HG02642 (cell line): Measurements from ENCODE around the gene KAT6B.

Experiments
- ATAC-seq: cut with Tn5 transposase; IDR thresholded peaks from one replicate; pipeline ENCODE4 v1.9.1; 2021; ENCODE audit warnings: mild to moderate bottlenecking; ENCODE audit not compliant: unreplicated experiment, poor library complexity

The KAT6B gene

DNA sequence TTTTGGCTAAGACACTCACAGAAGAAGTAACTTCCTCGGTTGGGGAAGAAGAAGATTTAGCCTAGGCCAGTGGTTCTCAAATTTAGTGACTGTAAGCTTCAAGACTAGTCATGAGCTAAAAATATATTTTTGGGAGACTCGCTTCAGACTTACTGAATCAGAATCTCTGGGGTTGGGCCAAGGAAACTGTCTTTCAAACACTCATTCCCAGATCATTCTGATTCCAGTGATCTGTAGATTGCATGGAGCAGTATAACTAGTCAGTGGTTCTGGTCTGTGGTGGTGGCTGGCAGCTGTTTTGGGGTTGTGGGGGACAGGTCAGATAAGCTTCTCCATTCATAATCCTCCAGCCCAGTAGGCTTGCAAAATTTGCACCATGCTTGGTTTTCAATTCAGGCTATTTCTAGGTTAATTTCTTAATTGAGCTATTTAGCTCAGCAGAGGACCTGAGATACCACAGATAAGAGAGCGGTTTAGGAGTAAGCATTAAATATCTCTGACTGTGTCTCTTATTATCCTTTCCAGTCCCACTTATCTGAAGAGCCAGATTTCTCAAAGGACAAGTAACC is 3.8 kb upstream of the KAT6B start:
- no peak for ATAC-seq

GRCh38 chr10:74823791-74824183 is 2.6 kb upstream of the KAT6B start:
- no peak for ATAC-seq

DNA sequence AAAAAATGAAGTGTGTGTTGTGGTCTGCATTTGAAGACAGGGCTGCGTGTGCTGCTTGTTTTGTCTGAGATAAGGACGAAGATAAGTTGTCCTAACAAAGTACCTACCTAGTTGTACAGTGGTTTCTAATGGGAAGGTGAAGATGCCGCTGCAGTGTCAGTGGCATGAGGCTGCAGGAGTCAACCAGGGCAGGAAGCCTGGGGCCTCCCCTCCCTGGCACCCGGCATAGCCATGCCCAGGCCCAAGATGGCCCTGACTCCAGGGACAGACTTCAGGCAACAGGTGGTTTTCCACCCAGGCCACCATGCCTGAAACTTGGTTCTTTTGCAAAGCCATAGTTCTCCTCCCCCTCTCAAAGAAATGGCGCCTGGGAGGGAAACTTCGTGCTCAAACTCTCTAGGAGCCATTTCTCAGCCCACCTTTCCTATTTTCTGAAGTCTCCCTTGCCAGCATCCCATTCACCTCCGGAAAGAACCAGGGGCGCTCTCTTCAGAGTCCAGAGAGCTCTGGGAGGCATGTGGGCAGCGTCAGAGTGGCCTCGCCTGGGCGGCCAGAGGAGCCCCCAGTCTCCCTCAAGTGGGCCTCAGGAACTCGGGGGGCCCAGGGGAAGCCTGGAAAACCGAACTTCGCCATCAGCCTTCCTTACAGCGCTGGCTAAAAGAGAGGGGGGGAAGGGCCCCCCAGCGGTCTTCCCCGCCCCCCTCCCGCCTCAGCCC is 2.1 kb upstream of the KAT6B start:
- ATAC-seq, result no peak

DNA sequence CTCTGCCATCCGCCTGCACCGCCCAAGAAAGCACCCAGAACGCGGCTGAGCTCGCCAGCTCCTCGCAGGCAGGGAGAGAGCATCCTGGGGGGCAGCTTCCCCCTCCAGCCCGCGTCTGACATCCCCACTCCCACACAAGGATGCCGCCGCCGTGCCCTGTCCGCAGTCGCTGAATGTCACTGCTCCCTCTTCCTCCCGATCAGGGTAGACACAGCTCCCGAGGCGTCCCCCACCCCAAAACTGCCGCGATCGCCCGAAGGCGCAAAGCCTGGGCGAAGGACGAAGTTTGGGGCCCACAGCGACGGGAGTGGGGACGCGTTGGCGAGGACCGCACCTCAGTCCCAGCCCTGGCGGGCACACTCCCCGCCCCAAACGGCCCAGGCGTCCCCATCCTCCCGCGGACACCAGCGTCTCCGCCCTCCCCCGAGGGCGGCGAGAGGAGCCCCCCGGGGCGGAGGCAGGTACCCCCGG is 1.5 kb upstream of the KAT6B start:
- peak; percentile 0 for ATAC-seq

DNA sequence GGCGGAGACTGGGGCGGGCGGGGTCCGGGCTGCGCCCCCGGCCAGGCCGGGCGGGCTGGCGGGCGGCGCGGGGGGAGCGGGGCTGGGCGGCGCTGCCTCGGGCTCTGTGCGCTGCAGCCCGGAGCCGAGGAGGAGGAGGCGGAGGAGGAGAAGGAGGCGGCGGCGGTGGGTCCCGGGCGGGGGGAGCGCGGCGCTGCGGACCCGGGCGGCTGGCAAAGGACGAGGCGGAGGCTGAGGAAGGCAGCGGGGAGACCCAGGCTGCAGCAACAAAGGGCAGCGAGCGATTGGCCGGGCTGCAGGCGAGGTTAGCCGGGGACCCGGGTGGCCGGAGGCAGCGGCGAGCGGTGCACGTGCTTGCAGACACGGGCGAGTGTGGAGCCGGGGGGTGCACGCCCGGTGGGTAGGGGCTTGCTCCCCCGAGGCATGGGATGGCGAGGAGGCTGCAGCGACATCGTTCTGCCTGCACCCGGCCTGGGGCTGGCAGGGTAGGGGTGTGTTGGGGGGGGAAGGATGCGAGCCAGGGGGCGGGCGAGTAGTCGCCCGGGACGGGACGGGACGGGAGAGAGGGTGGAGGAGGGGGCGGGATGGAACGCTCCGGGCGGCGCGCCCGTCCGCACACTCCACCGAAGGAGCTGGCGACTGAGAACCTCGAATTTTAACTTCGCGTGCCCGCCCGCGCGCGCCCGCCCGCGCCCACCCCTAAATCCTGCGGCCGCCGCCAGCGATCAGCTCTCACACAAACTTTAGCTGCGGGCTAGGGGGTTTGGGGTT is 844 bp upstream of the KAT6B start:
- ATAC-seq, result peak; percentile 6

DNA sequence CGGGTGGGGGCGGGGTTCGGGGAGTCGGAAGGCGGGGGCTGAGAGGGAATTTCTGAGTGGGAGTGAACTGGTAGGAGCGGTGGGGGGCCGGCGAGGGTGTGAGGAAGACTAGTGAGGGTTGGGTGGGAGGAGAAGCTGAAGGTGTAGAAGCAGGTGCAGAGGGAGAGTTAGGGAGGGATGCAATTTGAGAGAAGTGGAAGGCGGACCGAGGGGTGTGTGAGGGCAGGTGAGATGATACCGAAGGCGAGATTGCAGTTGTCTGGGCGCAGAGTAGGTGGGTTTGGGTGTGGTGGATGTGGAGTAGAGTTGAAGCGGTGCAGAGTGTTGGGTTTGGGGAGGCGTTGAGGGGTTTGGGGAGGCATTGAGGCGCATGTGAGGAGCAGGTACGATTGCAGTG is 643 bp downstream of the KAT6B start:
- ATAC-seq, result no peak

- no peak for ATAC-seq
Measured at GRCh38 chr10:74827694-74828093, 1.3 kb downstream of the KAT6B start.

- no peak for ATAC-seq
Measured at GRCh38 chr10:74828946-74829345, 2.5 kb downstream of the KAT6B start.

DNA sequence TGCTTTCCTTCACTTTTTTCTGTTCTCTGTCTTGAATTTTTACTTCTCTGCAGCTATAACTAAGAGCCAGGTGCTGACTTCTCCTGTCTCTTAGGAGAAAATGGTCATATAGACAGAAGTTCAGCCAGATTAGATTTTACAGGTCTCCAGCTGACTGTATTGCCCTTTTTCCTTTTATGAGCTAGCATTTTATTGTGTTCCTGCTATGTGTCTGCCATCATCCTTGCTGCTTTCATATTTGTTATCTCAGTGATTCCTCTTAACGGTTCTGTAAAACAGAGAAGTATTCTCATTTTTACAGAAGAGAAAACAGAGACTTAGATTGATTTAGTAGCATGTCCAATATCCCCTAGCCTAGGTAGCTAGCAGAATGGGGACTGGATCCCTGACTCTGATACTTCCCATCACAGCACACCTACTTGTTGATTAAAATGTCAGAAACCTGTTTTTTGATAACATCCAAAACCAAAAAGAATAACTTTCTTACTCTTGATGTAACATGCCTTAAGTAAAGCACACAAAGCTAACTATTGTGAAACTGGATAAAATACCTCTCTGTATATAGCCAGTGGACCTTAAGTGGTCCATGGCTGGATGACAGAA is 5.2 kb downstream of the KAT6B start:
- no peak for ATAC-seq

DNA sequence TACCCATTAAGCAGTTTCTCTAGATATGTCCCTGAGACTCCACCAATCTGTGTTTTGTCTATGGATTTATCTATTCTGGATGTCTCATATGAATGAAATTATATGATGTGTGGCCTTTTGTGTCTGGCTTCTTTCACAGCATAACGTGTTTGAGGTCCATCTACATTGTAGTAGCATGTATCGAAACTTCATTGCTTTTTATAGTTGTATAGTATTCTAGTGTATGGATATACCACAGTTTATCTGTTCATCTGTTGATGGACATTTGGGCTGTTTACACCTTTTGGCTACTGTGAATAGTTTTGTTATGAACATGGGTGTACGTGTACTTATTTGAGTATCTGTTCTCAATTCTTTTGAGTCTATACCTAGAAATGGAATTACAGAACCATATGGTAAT is 9.6 kb downstream of the KAT6B start:
- ATAC-seq, result no peak

DNA sequence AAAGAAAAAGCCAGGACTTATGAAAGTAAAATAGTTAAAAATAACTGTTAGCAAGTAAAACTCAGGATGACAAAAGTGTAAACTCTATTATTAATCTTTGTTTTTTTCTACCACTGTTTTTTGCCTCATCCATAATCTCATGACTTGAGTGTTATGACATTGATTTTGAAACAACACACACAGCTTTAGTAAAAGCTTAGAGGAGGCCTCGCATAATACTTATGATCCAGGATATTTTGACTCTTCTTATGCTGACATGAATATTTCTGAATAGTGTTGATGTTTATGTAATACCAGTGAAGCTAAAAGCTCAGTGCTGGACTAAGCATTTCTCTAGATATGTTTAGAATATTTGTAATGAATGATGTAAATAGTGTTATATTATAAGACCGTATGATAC is 10.5 kb downstream of the KAT6B start:
- no peak for ATAC-seq

DNA sequence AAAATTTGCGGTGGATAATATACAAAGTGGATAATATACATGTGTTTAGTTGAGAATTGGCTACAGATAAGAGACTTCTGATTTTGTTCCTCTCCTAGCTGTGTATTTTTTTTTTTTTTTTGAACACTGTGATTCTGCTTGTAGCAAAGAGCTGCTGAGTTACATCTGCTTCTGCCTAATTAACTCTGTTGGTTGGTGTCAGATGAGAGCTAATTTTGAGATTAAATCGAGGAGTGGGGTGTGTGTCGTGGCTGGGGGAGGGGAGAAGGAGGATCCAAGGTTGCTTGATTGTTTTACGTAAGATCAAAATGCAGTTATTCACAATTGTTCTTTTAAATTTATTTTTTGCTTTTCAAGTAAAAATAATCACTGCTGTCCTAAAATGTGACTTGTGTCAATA is 11.3 kb downstream of the KAT6B start:
- no peak for ATAC-seq

DNA sequence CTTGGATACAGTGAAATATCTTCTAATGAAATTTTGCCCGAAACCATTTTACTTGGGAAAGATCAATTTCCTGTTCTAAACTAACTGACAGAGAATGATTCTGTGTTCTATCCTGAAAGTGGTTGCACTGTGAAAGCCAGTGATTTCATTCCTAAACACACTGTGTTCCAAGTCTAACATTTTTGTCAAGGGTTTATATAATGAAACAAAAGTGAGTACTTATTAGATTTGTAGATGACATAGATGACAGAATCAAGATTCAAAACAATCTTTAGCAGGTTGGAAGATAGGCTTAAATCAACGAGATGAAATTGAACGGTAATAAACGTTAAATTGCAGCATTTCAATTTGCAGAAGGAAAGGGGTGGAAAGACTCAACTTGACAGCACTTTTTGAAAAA is 13.3 kb downstream of the KAT6B start:
- ATAC-seq, result no peak

GRCh38 chr10:74841265-74841973 is 15.0 kb downstream of the KAT6B start:
- ATAC-seq, result no peak

GRCh38 chr10:74842301-74842954 is 16.0 kb downstream of the KAT6B start:
- ATAC-seq, result no peak

DNA sequence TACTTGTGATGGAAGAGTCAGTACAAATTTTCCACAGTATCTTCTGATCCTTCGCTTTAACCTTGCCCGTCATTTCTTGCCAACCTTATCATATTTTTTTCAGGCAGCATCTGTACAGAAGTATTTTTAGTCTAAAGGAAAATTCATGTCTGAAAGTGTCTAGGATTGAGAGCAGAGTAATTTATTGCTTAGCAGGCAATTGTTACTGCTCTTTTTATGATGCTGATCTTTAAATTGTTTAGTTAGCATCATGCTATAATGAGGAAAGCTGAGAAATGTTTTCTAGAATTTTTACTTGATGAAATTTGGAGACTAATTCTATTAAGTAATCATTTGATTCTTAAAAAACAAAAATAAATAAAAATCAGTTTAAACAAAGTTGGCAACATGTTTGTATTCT is 20.6 kb downstream of the KAT6B start:
- ATAC-seq, result no peak

DNA sequence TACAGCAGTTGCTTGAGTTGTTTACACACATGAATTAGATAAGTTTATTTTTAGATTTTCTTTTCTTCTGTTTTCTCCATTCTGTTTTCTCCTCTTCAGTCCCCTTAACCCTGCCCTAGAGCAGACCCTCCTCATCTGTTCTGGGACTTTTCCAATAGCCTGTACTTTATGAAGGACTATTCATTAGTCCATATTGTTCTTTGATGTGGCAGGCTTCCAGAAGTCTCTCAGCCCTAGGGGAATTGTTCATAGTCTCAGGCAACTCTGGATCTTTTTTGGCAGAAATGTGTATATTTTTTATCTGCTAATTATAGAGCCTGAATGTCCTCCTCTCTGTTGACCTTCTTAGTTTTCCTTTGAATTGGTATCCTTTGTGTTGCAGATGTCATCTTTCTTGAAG is 25.4 kb downstream of the KAT6B start:
- no peak for ATAC-seq

GRCh38 chr10:74852381-74852780 is 26.0 kb downstream of the KAT6B start:
- ATAC-seq, result no peak

DNA sequence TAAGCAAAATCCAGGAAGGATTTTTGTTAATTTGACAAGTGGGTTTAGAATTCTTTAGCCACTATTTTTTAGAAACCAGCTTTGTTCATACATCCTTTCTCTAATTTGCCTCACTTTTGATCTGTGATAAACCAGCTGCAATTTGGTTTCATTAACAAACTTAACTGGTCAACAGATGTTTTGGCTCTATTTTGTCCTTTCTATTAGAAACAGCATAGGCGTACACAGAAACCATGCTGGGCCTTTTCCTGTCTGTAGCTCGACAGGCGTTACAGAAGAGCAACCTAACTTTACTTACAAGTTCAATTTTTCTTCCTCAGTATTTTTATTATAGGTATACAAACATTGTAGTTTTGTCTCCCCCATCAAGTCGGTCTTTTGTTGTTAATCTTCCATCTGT is 28.2 kb downstream of the KAT6B start:
- ATAC-seq, result no peak

- ATAC-seq, result no peak
Measured at GRCh38 chr10:74855027-74855426, 28.6 kb downstream of the KAT6B start.
